Thoracic aorta (tissue), 2 donors: ENCODE data around the gene CHST15. TPM values are rescaled to one million over a fixed set of nuclear protein-coding genes. Genes with fewer than 3 reads are reported as not detected.

ENCODE experiments used
- ATAC-seq: fragments of 150-250 bp; one replicate; pipeline ENCODE4 v1.8.0; 2017; ENCODE audit warnings: low read depth; ENCODE audit not compliant: insufficient number of reproducible peaks, low FRiP score
- DNase-seq: peaks from one replicate; pipeline ENCODE4 v3.0.0-alpha.2; 2020; ENCODE audit warnings: low spot score
- H3K27ac ChIP-seq, 2 donors: fragments of 200-600 bp; sonication (generic); 1 replicate in 1 of 2; 2 replicates in 1 of 2; pipeline ENCODE4 v1.5.1; 2016; ENCODE audit warnings: mild to moderate bottlenecking in 2 of 2, moderate library complexity in 2 of 2
- H3K27me3 ChIP-seq: fragments of 200-600 bp; sonication (generic); replicated peaks from 2 replicates; pipeline ENCODE4 v1.6.0; 2016; ENCODE audit warnings: mild to moderate bottlenecking; ENCODE audit not compliant: insufficient read depth
- H3K36me3 ChIP-seq: fragments of 200-600 bp; sonication (generic); one replicate; pipeline ENCODE4 v1.5.1; 2016
- H3K4me1 ChIP-seq, 2 donors: fragments of 200-600 bp; sonication (generic); 1 replicate in 1 of 2; 2 replicates in 1 of 2; pipeline versions ENCODE4 v1.5.1 to v1.6.0; 2016; ENCODE audit warnings: low read depth in 2 of 2, mild to moderate bottlenecking in 1 of 2; ENCODE audit not compliant: control insufficient read depth in 1 of 2
- H3K4me3 ChIP-seq: fragments of 200-600 bp; sonication (generic); 2 replicates; pipeline ENCODE4 v1.5.1; 2016; ENCODE audit warnings: mild to moderate bottlenecking
- H3K9me3 ChIP-seq: fragments of 200-600 bp; sonication (generic); 2 replicates; pipeline ENCODE4 v1.5.1; 2016
- CTCF ChIP-seq: fragments of 200-600 bp; sonication (generic); IDR thresholded peaks from one replicate; pipeline ENCODE4 v1.5.1; 2019; ENCODE audit warnings: antibody characterized with exemption
- total RNA-seq, 2 donors: library from RNA; depleted of rRNA; stranded (reverse); fragments of >200 nt; gene quantifications; one replicate each; pipeline versions ENCODE4 v1.1.0 to v1.2.3, GENCODE V29; 2016

Gene CHST15
- total RNA-seq, 2 donors from 2014 or later, result 31.9 to 34.0 TPM

GRCh38 chr10:124025660-124026588 lies 67.5 kb downstream of the CHST15 start:
- H3K4me1 ChIP-seq, result peaks cover 8 to 13% of the 10 kb centered on the region in 2 donors
- no peak overlapping the region for H3K4me3 ChIP-seq
- no peak overlapping the region for H3K27ac ChIP-seq
- TF ChIP-seq CTCF, result peak; percentile 61
- no peaks in the 10 kb centered on the region for H3K27me3 ChIP-seq
- H3K9me3 ChIP-seq, result no peaks in the 10 kb centered on the region
- ATAC-seq (no peak), DNase-seq (no peak)
- no peaks in the 10 kb centered on the region for H3K36me3 ChIP-seq

GRCh38 chr10:124025152-124025551 lies 68.2 kb downstream of the CHST15 start:
- Histone ChIP-seq H3K9me3 (no peaks in the 10 kb centered on the region), H3K36me3 (peaks cover 4% of the 10 kb centered on the region), H3K27me3 (no peaks in the 10 kb centered on the region), H3K4me3 (no peak overlapping the region), H3K4me1 (peaks cover 8 to 13% of the 10 kb centered on the region in 2 donors), H3K27ac (no peak overlapping the region)
- no peak for DNase-seq
- no peak for ATAC-seq
- TF ChIP-seq CTCF, result no peak

- DNase-seq (no peak), ATAC-seq (no peak)
- H3K27me3 ChIP-seq, result no peaks in the 10 kb centered on the region
- peaks cover 7 to 10% of the 10 kb centered on the region in 2 donors for H3K4me1 ChIP-seq
- H3K27ac ChIP-seq, result no peak overlapping the region
- no peak overlapping the region for H3K4me3 ChIP-seq
- peaks cover 10% of the 10 kb centered on the region for H3K36me3 ChIP-seq
- H3K9me3 ChIP-seq, result no peaks in the 10 kb centered on the region
- no peak for TF ChIP-seq CTCF
These were observed 71.3 kb downstream of the CHST15 start for GRCh38 chr10:124022066-124022465.

- no peak for TF ChIP-seq CTCF
- DNase-seq (no peak), ATAC-seq (no peak)
- Histone ChIP-seq H3K4me3 (no peak overlapping the region), H3K27ac (no peak overlapping the region), H3K27me3 (no peaks in the 10 kb centered on the region), H3K4me1 (peaks cover 4 to 7% of the 10 kb centered on the region in 2 donors), H3K36me3 (peaks cover 10% of the 10 kb centered on the region), H3K9me3 (no peaks in the 10 kb centered on the region)
These were observed 72.2 kb downstream of the CHST15 start for GRCh38 chr10:124020981-124021815.
